HepG2 (cell line): Measurements from ENCODE around the gene GFPT1. TPM values are rescaled to one million over a fixed set of nuclear protein-coding genes. Genes with fewer than 3 reads are reported as not detected.
A peak's percentile ranks its signal among the peaks of the same experiment; 100 is the strongest.

Experiments used
- AGO1 ChIP-seq: fragments of 200-400 bp; formaldehyde crosslinking; IDR thresholded peaks from 2 replicates; pipeline ENCODE4 v1.6.1; 2017; ENCODE audit warnings: mild to moderate bottlenecking, low read depth, low read length, moderate library complexity; ENCODE audit not compliant: poor library complexity, severe bottlenecking
- BCL6 ChIP-seq: IDR thresholded peaks from 2 replicates; pipeline ENCODE4 v1.6.1; 2016; ENCODE audit warnings: missing genetic modification reagents, missing compliant biosample characterization
- FOSL2 ChIP-seq: sonication (generic); formaldehyde crosslinking; IDR thresholded peaks from 2 replicates; pipeline ENCODE4 v1.4.0; 2020; ENCODE audit warnings: missing genetic modification reagents
- FOXC1 ChIP-seq: sonication (generic); formaldehyde crosslinking; IDR thresholded peaks from 2 replicates; pipeline ENCODE4 v1.8.0; 2022; ENCODE audit warnings: mild to moderate bottlenecking, missing genetic modification reagents, borderline replicate concordance
- GTF3A ChIP-seq: sonication (generic); formaldehyde crosslinking; conservative IDR thresholded peaks from 2 replicates; pipeline ENCODE4 v1.4.0; 2020; ENCODE audit warnings: mild to moderate bottlenecking, missing genetic modification reagents
- HNF4A ChIP-seq: sonication (generic); formaldehyde crosslinking; IDR thresholded peaks from 2 replicates; pipeline ENCODE4 v1.4.0; 2020; ENCODE audit warnings: missing genetic modification reagents
- HNRNPL ChIP-seq: fragments of 200-400 bp; formaldehyde crosslinking; IDR thresholded peaks from 2 replicates; pipeline ENCODE4 v1.6.1; 2017; ENCODE audit warnings: mild to moderate bottlenecking, low read depth, low read length
- ISL2 ChIP-seq: sonication (generic); formaldehyde crosslinking; IDR thresholded peaks from 2 replicates; pipeline ENCODE4 v1.5.0; 2020; ENCODE audit warnings: missing genetic modification reagents
- SKI ChIP-seq: fragments of 450-650 bp; IDR thresholded peaks from one replicate; pipeline ENCODE4 v1.6.1; 2018; ENCODE audit warnings: mild to moderate bottlenecking; ENCODE audit not compliant: partially characterized antibody
- ZEB1 ChIP-seq: IDR thresholded peaks from 2 replicates; pipeline ENCODE4 v1.6.1; 2012; ENCODE audit warnings: mild to moderate bottlenecking, low read depth, inconsistent platforms; ENCODE audit not compliant: insufficient replicate concordance
- ZMYM3 ChIP-seq: sonication (generic); formaldehyde crosslinking; IDR thresholded peaks from 2 replicates; pipeline ENCODE4 v1.5.1; 2020; ENCODE audit warnings: mild to moderate bottlenecking, missing genetic modification reagents
- ZNF547 ChIP-seq: sonication (generic); formaldehyde crosslinking; IDR thresholded peaks from 2 replicates; pipeline ENCODE4 v1.5.1; 2020; ENCODE audit warnings: mild to moderate bottlenecking, missing genetic modification reagents
- ZNF614 ChIP-seq: IDR thresholded peaks from 2 replicates; pipeline ENCODE4 v1.6.1; 2018; ENCODE audit warnings: missing biosample characterization, missing genetic modification reagents, inconsistent platforms, borderline replicate concordance
- ZNF792 ChIP-seq: IDR thresholded peaks from 2 replicates; pipeline ENCODE4 v1.6.1; 2016
- polyA plus RNA-seq, 8 experiments: library from polyadenylated mRNA; depleted of rRNA in 3 of 8; stranded (reverse) in 7 of 8; unstranded in 1 of 8; fragments of >200 nt; fragmentation: Illumina TruSeq in 4 of 8; extraction: Trizol in 4 of 8; gene quantifications; 2 replicates each; pipeline versions ENCODE4 v1.2.1 to v1.2.3, GENCODE V29; 2011 to 2016; ENCODE audit warnings: low read depth in 4 of 8, missing spikeins in 1 of 8, mixed read lengths in 1 of 8; ENCODE audit not compliant: insufficient read depth in 1 of 8
- total RNA-seq, 5 experiments: library from RNA; depleted of rRNA; stranded (reverse); fragments of >200 nt; fragmentation: Illumina TruSeq; extraction: Trizol; gene quantifications; 2 replicates each; pipeline ENCODE4 v1.2.3, GENCODE V29; 2016; ENCODE audit warnings: low read depth in 1 of 5
- TF ChIP-seq, protein P1 (sequence below): sonication (generic); formaldehyde crosslinking; IDR thresholded peaks from 2 replicates; pipeline ENCODE4 v1.8.1; 2023; ENCODE audit warnings: mild to moderate bottlenecking, missing genetic modification reagents
- TF ChIP-seq, protein P2 (sequence below): sonication (generic); formaldehyde crosslinking; IDR thresholded peaks from 2 replicates; pipeline ENCODE4 v1.4.0; 2020; ENCODE audit warnings: missing genetic modification reagents
- TF ChIP-seq, protein P3 (sequence below): sonication (generic); formaldehyde crosslinking; IDR thresholded peaks from 2 replicates; pipeline ENCODE4 v1.4.0; 2020; ENCODE audit warnings: missing genetic modification reagents, borderline replicate concordance
- TF ChIP-seq, protein P4 (sequence below): sonication (generic); formaldehyde crosslinking; IDR thresholded peaks from 2 replicates; pipeline ENCODE4 v1.4.0; 2020; ENCODE audit warnings: missing genetic modification reagents

The GFPT1 gene
- total and polyA plus RNA-seq, 2 of the 13 experiments (the other 11 are each of a cell fraction or from before 2014, with no cell fraction given): 24.0 to 84.9 TPM

DNA sequence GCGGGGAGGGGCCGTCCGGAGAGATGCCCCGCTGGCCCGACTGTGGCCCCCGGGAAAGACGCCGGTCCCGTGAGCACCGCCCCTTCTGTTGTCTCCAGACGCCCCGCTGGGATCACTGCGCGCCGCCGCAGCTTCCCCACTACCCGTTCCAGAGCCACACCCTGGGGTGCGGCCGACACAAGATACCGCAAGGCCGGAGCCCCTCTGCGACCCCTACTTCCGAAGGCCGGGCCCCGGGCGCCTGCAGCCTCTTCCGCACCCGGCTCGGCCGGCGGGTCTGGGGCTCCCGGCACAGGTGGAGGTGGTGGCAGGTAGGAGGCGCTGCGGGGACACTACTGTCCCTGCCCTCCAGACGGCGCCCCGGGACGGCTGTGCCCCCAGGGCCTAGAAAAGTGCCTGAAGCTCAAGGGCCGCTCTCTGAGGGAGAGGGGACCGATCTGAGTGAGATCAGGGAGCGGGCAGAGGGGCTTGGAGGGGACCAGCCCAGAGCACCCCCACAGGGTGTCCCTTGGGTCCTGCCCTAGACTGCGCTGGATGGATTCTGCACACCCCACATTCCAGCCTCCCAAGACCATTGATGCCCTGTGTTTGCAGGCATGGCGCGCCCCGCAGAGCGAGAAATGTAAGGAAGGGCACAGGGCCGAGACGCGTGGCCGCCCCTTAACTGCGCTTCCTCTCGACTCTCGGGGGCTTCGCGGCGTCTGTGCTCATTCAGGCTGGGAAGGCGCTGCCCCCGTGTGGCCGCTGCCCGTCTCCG is 80.0 kb downstream of the GFPT1 start (continued):
- TF ChIP-seq, protein P1, sequence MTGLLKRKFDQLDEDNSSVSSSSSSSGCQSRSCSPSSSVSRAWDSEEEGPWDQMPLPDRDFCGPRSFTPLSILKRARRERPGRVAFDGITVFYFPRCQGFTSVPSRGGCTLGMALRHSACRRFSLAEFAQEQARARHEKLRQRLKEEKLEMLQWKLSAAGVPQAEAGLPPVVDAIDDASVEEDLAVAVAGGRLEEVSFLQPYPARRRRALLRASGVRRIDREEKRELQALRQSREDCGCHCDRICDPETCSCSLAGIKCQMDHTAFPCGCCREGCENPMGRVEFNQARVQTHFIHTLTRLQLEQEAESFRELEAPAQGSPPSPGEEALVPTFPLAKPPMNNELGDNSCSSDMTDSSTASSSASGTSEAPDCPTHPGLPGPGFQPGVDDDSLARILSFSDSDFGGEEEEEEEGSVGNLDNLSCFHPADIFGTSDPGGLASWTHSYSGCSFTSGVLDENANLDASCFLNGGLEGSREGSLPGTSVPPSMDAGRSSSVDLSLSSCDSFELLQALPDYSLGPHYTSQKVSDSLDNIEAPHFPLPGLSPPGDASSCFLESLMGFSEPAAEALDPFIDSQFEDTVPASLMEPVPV (CRISPR knock-in tag): no peak
- TF ChIP-seq, protein P2, sequence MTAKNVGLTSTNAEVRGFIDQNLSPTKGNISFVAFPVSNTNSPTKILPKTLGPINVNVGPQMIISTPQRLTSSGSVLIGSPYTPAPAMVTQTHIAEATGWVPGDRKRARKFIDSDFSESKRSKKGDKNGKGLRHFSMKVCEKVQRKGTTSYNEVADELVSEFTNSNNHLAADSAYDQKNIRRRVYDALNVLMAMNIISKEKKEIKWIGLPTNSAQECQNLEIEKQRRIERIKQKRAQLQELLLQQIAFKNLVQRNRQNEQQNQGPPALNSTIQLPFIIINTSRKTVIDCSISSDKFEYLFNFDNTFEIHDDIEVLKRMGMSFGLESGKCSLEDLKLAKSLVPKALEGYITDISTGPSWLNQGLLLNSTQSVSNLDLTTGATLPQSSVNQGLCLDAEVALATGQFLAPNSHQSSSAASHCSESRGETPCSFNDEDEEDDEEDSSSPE (CRISPR knock-in tag): no peak
- TF ChIP-seq AGO1: no peak
- TF ChIP-seq ISL2 (CRISPR knock-in tag): no peak
- TF ChIP-seq BCL6 (CRISPR knock-in tag): peak; percentile 36; the same call in 1 of the 2 replicates
- peak; percentile 69; the same call in 1 of the 2 replicates for TF ChIP-seq GTF3A (CRISPR knock-in tag)
- TF ChIP-seq ZNF792 (CRISPR knock-in tag): 0 out of 2 replicates have a peak, but pooled peaks have one; percentile 31
- peak; percentile 40; the same call in 1 of the 2 replicates for TF ChIP-seq ZMYM3
- 0 out of 2 replicates have a peak, but pooled peaks have one; percentile 57 for TF ChIP-seq ZNF547 (CRISPR knock-in tag)
- TF ChIP-seq HNF4A (CRISPR knock-in tag): peak; percentile 26; the same call in 1 of the 2 replicates
- 0 out of 2 replicates have a peak, but pooled peaks have one; percentile 20 for TF ChIP-seq HNRNPL
- TF ChIP-seq FOXC1 (CRISPR knock-in tag): peak; percentile 57; the same call in 1 of the 2 replicates
- TF ChIP-seq ZNF614 (CRISPR knock-in tag): 0 out of 2 replicates have a peak, but pooled peaks have one; percentile 43
- TF ChIP-seq SKI: peak; percentile 10
- TF ChIP-seq, protein P3, sequence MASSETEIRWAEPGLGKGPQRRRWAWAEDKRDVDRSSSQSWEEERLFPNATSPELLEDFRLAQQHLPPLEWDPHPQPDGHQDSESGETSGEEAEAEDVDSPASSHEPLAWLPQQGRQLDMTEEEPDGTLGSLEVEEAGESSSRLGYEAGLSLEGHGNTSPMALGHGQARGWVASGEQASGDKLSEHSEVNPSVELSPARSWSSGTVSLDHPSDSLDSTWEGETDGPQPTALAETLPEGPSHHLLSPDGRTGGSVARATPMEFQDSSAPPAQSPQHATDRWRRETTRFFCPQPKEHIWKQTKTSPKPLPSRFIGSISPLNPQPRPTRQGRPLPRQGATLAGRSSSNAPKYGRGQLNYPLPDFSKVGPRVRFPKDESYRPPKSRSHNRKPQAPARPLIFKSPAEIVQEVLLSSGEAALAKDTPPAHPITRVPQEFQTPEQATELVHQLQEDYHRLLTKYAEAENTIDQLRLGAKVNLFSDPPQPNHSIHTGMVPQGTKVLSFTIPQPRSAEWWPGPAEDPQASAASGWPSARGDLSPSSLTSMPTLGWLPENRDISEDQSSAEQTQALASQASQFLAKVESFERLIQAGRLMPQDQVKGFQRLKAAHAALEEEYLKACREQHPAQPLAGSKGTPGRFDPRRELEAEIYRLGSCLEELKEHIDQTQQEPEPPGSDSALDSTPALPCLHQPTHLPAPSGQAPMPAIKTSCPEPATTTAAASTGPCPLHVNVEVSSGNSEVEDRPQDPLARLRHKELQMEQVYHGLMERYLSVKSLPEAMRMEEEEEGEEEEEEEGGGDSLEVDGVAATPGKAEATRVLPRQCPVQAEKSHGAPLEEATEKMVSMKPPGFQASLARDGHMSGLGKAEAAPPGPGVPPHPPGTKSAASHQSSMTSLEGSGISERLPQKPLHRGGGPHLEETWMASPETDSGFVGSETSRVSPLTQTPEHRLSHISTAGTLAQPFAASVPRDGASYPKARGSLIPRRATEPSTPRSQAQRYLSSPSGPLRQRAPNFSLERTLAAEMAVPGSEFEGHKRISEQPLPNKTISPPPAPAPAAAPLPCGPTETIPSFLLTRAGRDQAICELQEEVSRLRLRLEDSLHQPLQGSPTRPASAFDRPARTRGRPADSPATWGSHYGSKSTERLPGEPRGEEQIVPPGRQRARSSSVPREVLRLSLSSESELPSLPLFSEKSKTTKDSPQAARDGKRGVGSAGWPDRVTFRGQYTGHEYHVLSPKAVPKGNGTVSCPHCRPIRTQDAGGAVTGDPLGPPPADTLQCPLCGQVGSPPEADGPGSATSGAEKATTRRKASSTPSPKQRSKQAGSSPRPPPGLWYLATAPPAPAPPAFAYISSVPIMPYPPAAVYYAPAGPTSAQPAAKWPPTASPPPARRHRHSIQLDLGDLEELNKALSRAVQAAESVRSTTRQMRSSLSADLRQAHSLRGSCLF (CRISPR knock-in tag): no peak
- TF ChIP-seq, protein P4, sequence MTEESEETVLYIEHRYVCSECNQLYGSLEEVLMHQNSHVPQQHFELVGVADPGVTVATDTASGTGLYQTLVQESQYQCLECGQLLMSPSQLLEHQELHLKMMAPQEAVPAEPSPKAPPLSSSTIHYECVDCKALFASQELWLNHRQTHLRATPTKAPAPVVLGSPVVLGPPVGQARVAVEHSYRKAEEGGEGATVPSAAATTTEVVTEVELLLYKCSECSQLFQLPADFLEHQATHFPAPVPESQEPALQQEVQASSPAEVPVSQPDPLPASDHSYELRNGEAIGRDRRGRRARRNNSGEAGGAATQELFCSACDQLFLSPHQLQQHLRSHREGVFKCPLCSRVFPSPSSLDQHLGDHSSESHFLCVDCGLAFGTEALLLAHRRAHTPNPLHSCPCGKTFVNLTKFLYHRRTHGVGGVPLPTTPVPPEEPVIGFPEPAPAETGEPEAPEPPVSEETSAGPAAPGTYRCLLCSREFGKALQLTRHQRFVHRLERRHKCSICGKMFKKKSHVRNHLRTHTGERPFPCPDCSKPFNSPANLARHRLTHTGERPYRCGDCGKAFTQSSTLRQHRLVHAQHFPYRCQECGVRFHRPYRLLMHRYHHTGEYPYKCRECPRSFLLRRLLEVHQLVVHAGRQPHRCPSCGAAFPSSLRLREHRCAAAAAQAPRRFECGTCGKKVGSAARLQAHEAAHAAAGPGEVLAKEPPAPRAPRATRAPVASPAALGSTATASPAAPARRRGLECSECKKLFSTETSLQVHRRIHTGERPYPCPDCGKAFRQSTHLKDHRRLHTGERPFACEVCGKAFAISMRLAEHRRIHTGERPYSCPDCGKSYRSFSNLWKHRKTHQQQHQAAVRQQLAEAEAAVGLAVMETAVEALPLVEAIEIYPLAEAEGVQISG (CRISPR knock-in tag): peak; percentile 56; the same call in 1 of the 2 replicates
- no peak for TF ChIP-seq ZEB1
- TF ChIP-seq FOSL2 (CRISPR knock-in tag): peak; percentile 42; the same call in 1 of the 2 replicates
